Astrocyte of the spinal cord (primary cell): ENCODE measurements around the gene INTS2.

ENCODE experiments used
- DNase-seq: peaks from one replicate; pipeline ENCODE4 v3.0.0; 2011; ENCODE audit warnings: low read depth, low spot score
- H3K4me3 ChIP-seq: 2 replicates; pipeline ENCODE4 v1.5.1; 2011; ENCODE audit warnings: low read depth, mild to moderate bottlenecking, low read length, moderate library complexity
- CTCF ChIP-seq: IDR thresholded peaks from 2 replicates; pipeline ENCODE4 v1.5.1; 2012; ENCODE audit warnings: low read depth, mild to moderate bottlenecking, low read length, inconsistent platforms
- in situ Hi-C: cut with HindIII; loops from 2 replicates; pipeline ENCODE4 v1.10.0; 2017; ENCODE audit warnings: low sequenced_read_pairs

INTS2 gene

DNA sequence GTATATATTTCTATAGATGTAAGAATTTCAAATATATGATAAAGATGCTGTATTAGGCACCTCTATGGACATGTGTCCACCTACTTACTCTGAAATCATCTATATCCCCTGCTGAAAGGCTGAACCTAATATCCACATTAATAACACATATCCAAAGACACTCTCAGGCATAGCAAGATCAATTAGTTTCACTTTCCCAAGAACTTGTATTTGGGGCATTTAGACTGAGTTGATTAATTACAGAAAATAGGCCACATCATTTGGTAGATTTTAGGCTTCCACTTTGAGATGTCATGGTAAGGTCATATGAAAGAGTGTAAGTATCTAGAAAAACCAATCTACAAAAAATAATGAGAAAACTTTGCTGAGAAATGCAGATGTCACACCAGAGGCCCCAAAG, 109.6 kb downstream of the INTS2 start:
- in situ Hi-C loops, result no loop called here
- TF ChIP-seq CTCF, result no peak
- H3K4me3 ChIP-seq, result no peak overlapping the region
- no peak for DNase-seq

- DNase-seq, result no peak
- in situ Hi-C loops, result no loop called here
- no peak for TF ChIP-seq CTCF
- no peak overlapping the region for H3K4me3 ChIP-seq
Measured at GRCh38 chr17:61817452-61817851, 110.3 kb downstream of the INTS2 start.

DNA sequence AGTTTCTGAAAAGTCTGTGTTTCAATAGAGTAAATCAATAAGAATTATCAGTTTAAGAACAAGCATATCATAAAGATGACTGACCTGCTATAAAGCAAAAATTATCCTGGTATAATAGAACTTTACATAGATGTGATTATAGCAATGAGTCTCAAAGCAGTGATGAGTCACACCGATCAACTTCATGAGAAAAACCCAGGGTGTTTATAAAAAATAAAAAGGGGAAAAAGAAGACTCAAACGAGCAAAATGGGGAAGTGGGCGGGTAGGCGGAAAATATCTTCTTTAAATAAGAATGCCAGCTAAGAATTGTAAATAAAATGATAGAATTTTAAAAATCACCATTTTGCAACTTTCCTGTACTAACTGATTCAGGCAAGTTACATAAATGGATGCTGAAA, 111.2 kb downstream of the INTS2 start:
- no peak overlapping the region for H3K4me3 ChIP-seq
- no peak for DNase-seq
- in situ Hi-C loops, result no loop called here
- no peak for TF ChIP-seq CTCF

GRCh38 chr17:61815863-61816503, 111.8 kb downstream of the INTS2 start:
- no peak overlapping the region for H3K4me3 ChIP-seq
- in situ Hi-C loops, result no loop called here
- DNase-seq, result no peak
- no peak for TF ChIP-seq CTCF
